Activated naive CD8-positive, alpha-beta T cell treated with anti-CD3 and anti-CD28 coated beads for 36 hours (primary cell): Measurements from ENCODE around the gene GGA2. TPM values are rescaled to one million over a fixed set of nuclear protein-coding genes. Genes with fewer than 3 reads are reported as not detected.
"Not testable (repeated sequence)": the region's sequence is repeated elsewhere in the genome, so short reads cannot be mapped to it uniquely, and the experiment has no call there.

ENCODE experiments used
- DNase-seq: peaks from one replicate; pipeline ENCODE4 v3.0.0; 2021
- H3K27ac Mint-ChIP-seq: one replicate; pipeline ENCODE4 v1.8.0; 2022; ENCODE audit warnings: mild to moderate bottlenecking, moderate library complexity, mixed read lengths
- H3K27me3 Mint-ChIP-seq: one replicate; pipeline ENCODE4 v1.8.0; 2022; ENCODE audit warnings: mild to moderate bottlenecking, mixed read lengths
- H3K36me3 Mint-ChIP-seq: one replicate; pipeline ENCODE4 v1.8.0; 2021; ENCODE audit warnings: mild to moderate bottlenecking, mixed read lengths
- H3K4me1 Mint-ChIP-seq: one replicate; pipeline ENCODE4 v1.8.0; 2021; ENCODE audit warnings: mixed read lengths
- H3K4me3 Mint-ChIP-seq: one replicate; pipeline ENCODE4 v1.8.0; 2022; ENCODE audit warnings: mild to moderate bottlenecking, moderate library complexity, mixed read lengths
- H3K9me3 Mint-ChIP-seq: one replicate; pipeline ENCODE4 v1.8.0; 2022; ENCODE audit warnings: mixed read lengths
- total RNA-seq, 2 experiments: library from RNA; stranded (reverse); gene quantifications; one replicate each; pipeline ENCODE4 v1.2.3, GENCODE V29; 2021

Gene GGA2
- total RNA-seq, 2 experiments from 2014 or later, result 70.9 to 80.9 TPM

DNA sequence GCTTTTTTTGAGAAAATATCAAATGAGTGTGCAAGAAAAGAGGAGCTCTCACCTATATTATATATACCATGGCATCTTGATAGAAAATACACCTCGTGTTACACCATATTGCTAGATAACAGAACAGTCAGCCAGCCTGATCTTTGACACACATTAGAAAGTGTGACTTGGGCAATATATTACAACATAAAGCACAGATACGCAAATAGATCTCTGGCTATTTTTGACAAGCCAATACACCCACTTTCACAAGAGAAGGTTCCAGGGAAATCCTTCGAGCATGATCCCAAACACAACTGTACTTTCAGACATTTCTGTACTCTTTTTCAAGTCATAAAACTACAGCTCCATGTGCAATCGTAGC, 9.4 kb downstream of the GGA2 start:
- Mint-ChIP-seq H3K36me3 (peaks cover 3% of the 10 kb centered on the region), H3K27me3 (no peaks in the 10 kb centered on the region), H3K4me1 (peaks cover 34% of the 10 kb centered on the region), H3K4me3 (no peak overlapping the region), H3K27ac (no peak overlapping the region), H3K9me3 (no peaks in the 10 kb centered on the region)
- DNase-seq, result no peak

DNA sequence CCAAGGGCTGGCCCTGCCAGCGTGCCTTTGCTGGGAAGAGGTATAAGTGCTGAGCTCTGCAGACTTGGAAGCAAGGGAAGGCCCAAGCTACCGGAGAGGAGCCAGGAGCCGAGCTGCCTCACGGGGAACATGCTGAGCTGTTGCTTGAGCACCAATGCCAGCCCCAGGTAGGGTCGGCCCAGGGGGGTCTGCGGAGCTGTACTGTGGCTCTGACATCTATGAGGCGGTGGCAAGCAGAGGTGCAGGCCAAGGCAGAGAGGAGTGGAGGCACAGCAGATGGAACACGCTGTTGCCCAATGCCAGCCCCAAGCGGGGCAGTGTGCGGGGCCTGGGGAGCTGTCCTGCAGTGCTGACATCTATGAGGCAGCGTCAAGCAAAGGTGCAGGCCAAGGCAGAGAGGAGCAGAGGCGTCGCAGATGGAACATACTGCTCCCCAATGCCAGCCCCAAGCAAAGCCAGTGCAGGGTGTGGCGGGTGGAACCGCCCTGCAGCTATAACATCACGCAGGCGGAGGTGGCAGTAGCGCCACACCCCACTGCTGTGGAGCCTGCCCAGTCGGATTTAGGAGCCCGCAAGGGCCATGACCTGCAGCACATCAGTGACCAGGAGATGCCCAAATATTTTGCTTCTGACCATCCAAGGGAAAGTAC, 10.0 kb downstream of the GGA2 start:
- H3K4me1 Mint-ChIP-seq, result peaks cover 30% of the 10 kb centered on the region
- no peaks in the 10 kb centered on the region for H3K27me3 Mint-ChIP-seq
- DNase-seq, result no peak
- H3K36me3 Mint-ChIP-seq, result peaks cover 3% of the 10 kb centered on the region
- no peak overlapping the region for H3K27ac Mint-ChIP-seq
- H3K9me3 Mint-ChIP-seq, result no peaks in the 10 kb centered on the region
- no peak overlapping the region for H3K4me3 Mint-ChIP-seq

DNA sequence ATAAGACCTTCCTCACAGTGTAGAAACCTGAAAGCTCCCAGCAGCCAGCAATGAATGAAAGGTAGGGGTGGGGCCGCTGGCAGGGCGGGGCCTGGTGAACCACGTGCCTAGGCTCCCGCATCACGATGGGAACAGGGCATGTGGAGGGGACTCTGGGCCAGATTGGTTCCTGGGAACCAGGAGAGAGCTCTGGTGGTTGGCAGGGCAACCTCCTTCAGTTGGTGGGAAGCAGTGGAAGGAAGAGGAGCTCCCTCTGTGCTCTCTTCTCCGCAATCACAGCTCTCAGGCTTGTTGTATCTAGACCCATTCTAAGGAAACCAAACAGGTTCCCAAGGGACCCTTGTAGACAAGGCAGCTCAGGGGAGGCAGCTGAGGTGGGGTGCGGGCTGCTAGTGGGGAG, 10.5 kb downstream of the GGA2 start:
- H3K27me3 Mint-ChIP-seq, result no peaks in the 10 kb centered on the region
- H3K4me3 Mint-ChIP-seq, result no peak overlapping the region
- H3K27ac Mint-ChIP-seq, result no peak overlapping the region
- H3K36me3 Mint-ChIP-seq, result peaks cover 3% of the 10 kb centered on the region
- no peaks in the 10 kb centered on the region for H3K9me3 Mint-ChIP-seq
- no peak for DNase-seq
- peaks cover 25% of the 10 kb centered on the region for H3K4me1 Mint-ChIP-seq

DNA sequence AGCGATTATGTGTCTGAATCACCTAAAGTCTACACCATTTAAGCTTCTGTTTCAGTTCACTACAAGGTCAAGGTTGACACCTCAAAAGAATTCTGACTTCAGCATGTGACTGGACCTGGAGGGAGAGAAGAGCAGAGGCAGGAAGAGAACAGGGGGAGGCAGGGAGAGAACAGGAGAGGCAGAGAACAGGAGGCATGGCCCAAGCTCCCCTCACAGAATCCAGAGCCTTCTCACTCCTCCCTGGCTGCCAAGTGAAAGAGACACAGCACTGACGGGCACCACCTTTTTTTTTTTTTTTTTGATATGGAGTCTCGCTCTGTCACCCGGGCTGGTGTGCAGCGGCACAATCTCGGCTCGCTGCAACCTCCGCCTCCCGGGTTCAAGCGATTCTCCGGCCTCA, 11.4 kb downstream of the GGA2 start:
- Mint-ChIP-seq H3K27ac (peak overlapping the region; percentile 14), H3K9me3 (no peaks in the 10 kb centered on the region)

DNA sequence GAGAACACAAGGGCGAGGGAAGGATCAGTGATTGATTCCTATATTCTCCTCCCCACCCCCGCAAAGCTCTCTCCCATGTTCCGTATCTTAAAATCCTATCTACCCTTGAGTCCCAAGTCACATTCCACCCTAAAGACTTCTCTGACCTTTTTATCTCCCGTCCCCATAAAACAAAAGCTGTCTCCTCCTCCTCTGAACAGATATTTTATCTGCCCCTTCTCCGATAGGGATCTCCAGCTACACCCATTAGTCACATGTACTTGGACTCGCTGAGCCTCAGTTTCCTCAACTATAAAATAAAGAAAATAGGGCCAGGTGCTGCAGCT, 12.8 kb downstream of the GGA2 start:
- Mint-ChIP-seq H3K27ac (peak overlapping the region; percentile 32), H3K4me1 (peaks cover 15% of the 10 kb centered on the region)

More for the DNA sequence above, 11.4 kb downstream of the GGA2 start:
- no peak for DNase-seq
- H3K36me3 Mint-ChIP-seq, result peaks cover 3% of the 10 kb centered on the region
- H3K27me3 Mint-ChIP-seq, result no peaks in the 10 kb centered on the region
- no peak overlapping the region for H3K4me3 Mint-ChIP-seq
- peaks cover 19% of the 10 kb centered on the region for H3K4me1 Mint-ChIP-seq

DNA sequence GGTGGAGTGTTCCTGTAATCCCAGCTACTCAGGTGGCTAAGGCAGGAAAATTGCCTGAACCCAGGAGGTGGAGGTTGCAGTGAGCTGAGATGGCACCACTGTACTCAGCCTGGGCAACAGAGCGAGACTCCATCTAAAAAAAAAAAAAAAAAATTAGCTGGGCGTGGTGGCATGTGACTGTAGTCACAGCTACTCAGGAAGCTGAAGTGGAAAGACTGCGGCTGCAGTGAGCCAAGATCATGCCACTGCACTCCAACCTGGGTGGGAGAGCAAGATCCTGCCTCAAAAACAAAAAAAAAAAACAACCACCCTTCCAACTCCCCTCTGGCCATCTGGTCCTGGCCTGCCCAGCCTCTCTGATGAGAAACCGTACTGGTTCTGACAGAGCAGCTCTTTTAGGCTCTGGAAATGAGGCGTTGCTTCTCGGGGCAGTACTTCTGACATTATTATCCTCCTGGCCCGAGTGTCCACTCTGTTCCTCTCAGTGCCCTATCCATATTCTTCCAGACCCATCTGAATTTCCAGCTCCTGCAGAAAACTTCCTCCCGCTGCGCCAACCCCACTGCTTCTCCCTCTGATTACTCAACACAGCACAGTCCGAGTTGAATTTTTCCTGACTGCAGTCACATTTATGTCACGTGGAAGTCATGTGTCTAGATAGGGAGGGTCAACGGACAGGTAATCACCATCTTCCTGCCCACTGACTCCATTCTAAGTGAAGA, 13.3 kb downstream of the GGA2 start:
- peaks cover 6% of the 10 kb centered on the region for H3K36me3 Mint-ChIP-seq
- H3K4me1 Mint-ChIP-seq, result peaks cover 11% of the 10 kb centered on the region
- no peak overlapping the region for H3K4me3 Mint-ChIP-seq
- no peak for DNase-seq
- peak overlapping the region; percentile 32 for H3K27ac Mint-ChIP-seq
- no peaks in the 10 kb centered on the region for H3K9me3 Mint-ChIP-seq
- no peaks in the 10 kb centered on the region for H3K27me3 Mint-ChIP-seq

More for the DNA sequence above, 12.8 kb downstream of the GGA2 start:
- Mint-ChIP-seq H3K27me3 (no peaks in the 10 kb centered on the region), H3K4me3 (no peak overlapping the region), H3K36me3 (peaks cover 3% of the 10 kb centered on the region), H3K9me3 (no peaks in the 10 kb centered on the region)
- DNase-seq, result no peak

DNA sequence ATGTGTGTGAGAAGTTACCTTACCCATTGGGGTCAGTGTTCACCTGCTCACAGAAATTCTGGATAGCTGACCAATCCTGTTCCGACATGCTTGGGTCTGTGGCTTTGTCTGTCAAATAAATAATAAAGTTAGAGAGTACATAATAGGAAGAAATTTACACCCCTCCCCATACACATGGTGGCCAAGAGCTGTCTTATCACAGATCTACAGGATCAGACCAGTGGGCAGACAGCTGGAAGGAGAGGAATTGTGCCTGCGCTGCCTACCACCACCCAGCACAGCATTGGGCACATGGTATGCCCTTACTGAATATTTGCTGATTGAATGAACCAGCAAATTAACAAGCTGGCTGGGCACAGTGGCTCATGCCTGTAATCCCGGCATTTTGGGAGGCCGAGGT, 14.6 kb downstream of the GGA2 start:
- Mint-ChIP-seq H3K9me3 (no peaks in the 10 kb centered on the region), H3K27ac (no peak overlapping the region), H3K27me3 (no peaks in the 10 kb centered on the region), H3K36me3 (peaks cover 9% of the 10 kb centered on the region), H3K4me1 (peaks cover 9% of the 10 kb centered on the region), H3K4me3 (no peak overlapping the region)
- no peak for DNase-seq

DNA sequence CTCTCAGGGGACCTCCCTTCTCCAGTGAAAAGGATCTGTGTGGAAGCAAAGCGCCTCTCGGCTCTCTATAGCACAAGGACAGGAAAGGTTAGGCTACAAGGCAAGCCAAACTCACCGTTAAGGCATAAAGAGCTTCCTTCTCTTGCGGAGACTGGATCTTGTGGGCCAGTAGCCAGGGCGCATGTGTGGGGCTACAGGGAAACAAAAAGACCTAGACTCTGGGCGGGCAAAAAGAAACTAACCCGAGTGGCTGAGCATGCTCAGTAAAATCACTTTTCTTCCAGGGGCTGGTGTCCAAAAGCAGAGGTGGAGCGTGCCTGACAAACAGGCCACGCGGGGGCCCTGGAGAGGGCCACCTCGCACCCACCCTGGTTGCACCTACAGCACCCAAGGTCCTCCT, 16.1 kb downstream of the GGA2 start:
- Mint-ChIP-seq H3K27me3 (no peaks in the 10 kb centered on the region), H3K27ac (no peak overlapping the region), H3K4me1 (peaks cover 8% of the 10 kb centered on the region), H3K9me3 (no peaks in the 10 kb centered on the region), H3K36me3 (peaks cover 14% of the 10 kb centered on the region), H3K4me3 (no peak overlapping the region)
- DNase-seq, result no peak

DNA sequence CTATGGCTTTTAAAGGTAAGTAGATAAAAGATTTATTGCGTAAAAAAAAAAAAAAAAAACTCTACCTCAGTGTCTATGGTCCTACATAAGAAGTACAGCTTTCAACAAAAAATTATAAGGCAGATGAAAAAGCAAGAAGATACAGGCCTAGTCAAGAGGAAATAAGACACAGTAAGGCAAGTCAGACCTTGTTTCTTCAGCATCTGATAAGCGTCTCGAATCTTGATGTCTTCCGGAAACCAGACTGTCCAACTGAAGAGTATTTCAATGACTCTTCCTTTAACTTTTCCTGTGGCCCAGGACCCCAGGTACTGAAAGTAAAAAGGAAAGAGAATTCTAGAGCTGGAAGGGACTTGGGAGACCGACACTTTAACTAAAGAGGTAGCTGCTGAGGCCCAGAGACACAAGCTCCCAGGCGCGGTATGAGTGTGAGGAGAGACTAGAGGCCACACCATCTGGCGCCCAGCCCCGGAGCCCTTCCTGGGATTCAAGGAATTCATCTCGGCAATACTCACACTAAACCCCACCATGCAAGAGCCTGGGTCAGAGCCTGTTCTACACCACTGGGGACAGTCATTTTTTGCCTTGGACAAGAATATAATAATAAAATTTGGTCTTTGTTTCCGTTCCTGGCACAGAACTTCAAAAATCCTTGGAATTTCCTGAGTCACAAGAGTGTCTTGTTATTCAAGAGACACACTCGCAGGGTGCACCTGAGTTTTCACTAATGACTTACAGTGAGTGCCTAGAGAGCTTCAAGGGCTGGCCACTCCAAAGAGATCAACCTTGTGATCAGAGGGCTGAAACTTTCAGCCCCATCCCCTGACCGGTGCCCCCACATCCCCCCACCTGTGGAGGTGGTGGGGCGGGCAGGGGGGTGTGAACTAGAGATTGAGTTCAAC, 18.6 kb downstream of the GGA2 start:
- no peak for DNase-seq
- Mint-ChIP-seq H3K27ac (no peak overlapping the region), H3K4me3 (no peak overlapping the region), H3K9me3 (no peaks in the 10 kb centered on the region), H3K36me3 (peaks cover 11% of the 10 kb centered on the region), H3K4me1 (no peaks in the 10 kb centered on the region), H3K27me3 (no peaks in the 10 kb centered on the region)

DNA sequence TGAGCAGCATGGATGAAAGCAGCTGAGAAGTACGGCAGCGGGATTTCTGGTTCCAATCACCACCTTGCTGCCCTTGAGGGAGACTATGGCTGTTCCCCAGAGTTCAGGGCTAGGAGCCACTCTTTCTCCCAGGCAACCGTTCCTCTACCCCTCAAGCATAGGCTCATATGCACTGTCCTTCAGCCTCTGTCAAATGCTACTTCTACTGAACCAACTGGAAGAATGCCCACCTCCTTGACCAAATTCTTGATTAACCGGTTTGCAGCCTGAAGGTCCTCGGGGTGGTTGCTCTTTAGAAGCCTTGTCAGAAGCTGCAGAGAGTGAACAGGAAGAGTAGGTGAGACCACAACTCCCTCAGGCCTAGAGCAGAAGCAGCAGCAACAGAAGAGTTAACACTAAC, 23.8 kb downstream of the GGA2 start:
- no peaks in the 10 kb centered on the region for H3K9me3 Mint-ChIP-seq
- DNase-seq, result no peak
- no peak overlapping the region for H3K4me3 Mint-ChIP-seq
- no peaks in the 10 kb centered on the region for H3K27me3 Mint-ChIP-seq
- peaks cover 19% of the 10 kb centered on the region for H3K36me3 Mint-ChIP-seq
- no peak overlapping the region for H3K27ac Mint-ChIP-seq
- no peaks in the 10 kb centered on the region for H3K4me1 Mint-ChIP-seq

DNA sequence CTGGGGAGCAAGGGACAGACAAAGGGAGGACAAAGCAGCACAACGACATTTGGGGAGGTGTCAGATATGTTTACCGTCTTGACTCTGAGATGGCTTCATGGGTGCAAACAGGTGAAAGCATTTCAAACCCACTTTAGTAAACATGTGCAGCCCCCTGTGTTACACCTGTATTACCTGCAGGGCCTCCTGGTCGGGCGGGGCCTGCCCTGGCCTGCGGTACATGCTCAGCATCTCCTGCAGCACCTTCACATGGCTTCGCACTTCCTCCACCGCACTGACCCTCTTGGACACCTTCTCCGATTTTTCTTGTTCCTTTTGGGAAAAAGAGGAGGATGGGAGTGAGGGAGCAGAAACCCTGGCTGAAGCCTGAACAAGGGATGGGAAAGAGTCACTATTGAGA, 24.5 kb downstream of the GGA2 start:
- Mint-ChIP-seq H3K4me1 (no peaks in the 10 kb centered on the region), H3K36me3 (peaks cover 17% of the 10 kb centered on the region), H3K27ac (no peak overlapping the region), H3K9me3 (no peaks in the 10 kb centered on the region), H3K27me3 (no peaks in the 10 kb centered on the region), H3K4me3 (no peak overlapping the region)
- no peak for DNase-seq

DNA sequence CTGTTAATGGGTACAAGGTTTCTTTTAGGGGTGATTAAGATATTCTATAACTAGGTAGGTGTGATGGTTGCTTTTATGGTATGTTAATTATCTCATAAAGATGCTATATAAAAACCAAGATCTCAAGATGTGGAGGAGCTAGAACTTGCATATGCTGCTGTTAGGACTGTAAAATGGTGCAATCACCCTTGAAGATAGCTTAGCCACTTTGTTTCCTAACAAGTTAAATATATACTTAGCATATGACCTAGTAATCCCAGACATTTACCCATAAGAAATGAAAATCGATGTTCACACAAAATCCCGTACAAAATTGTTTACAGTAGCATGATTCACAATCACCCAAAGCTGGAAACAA, 25.1 kb downstream of the GGA2 start:
- no peaks in the 10 kb centered on the region for H3K9me3 Mint-ChIP-seq
- no peaks in the 10 kb centered on the region for H3K4me1 Mint-ChIP-seq
- peaks cover 16% of the 10 kb centered on the region for H3K36me3 Mint-ChIP-seq
- no peak for DNase-seq
- no peak overlapping the region for H3K27ac Mint-ChIP-seq
- no peaks in the 10 kb centered on the region for H3K27me3 Mint-ChIP-seq
- H3K4me3 Mint-ChIP-seq, result no peak overlapping the region

DNA sequence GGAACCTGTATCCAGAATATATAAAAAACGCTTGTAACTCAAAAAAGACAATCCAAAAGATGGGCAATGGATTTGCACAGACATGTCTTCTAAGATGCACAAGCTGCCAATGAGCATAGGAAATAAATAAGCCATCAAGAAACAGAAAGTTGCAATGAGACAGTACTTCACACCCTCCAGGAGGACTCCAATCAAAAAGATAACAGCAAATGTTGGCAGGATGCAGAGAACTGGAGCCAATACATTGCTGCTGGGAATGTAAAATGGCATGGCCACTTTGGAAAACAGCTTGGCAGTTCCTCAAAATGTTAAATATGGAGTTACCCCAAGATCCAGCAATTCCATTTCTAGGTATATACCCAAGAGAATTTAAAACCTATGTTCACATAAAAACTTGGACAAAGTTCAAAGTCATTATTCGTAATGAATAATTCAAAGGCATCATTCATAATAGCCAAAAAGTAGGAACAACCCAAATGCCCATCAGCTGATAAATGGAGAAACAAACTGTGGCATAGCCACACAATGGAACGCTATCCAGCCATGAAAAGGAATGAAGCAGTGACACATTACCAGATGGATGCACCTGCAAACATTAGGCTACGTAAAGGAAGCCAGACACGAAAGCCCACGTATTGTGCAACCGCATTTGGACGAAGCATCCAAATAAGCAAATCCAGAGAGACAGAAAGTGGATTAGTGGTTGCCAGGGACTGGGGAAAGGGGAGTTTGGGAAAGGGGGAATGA, 25.6 kb downstream of the GGA2 start:
- Mint-ChIP-seq H3K9me3 (no peaks in the 10 kb centered on the region), H3K27me3 (no peaks in the 10 kb centered on the region), H3K36me3 (peaks cover 13% of the 10 kb centered on the region), H3K4me1 (no peaks in the 10 kb centered on the region), H3K27ac (no peak overlapping the region), H3K4me3 (no peak overlapping the region)
- no peak for DNase-seq

DNA sequence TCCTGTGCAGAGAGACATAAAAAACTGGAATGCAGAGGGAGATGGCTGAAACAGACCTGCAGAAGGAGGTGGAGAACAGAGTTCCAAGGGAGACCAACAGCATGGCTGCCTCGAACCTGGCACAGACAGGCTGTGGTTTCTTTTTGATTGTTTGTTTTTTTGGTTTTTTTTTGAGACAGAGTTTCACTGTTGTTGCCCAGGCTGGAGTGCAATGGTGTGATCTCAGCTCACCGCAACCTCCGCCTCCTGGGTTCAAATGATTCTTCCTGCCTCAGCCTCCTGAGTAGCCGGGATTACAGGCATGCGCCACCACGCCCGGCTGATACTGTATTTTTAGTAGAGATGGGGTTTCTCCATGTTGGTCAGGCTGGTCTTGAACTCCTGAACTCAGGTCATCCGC, 26.8 kb downstream of the GGA2 start:
- not testable (repeated sequence) for H3K27me3 Mint-ChIP-seq, H3K27ac Mint-ChIP-seq, H3K4me3 Mint-ChIP-seq, DNase-seq, H3K4me1 Mint-ChIP-seq, H3K9me3 Mint-ChIP-seq
- peaks cover 17% of the 10 kb centered on the region for H3K36me3 Mint-ChIP-seq

DNA sequence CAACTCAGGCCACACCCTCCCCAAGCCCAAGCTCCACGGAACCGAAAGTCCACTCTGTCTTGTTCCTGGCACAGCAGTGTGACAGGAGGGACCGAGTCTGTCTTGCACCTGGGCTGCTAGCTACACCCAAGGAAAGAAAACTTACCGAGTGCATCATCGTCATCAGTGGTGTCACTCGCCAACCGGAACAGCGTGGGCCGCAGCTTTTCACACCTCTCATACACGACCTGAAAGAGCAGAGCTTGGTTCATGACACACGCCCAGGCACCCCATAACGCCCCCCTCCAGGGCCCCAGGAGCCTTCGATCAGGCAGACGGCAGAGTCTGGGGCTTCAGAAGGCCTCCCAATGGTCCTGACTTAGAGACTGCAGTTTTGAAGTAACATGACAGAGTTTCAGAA, 27.5 kb downstream of the GGA2 start:
- Mint-ChIP-seq H3K4me3 (no peak overlapping the region), H3K4me1 (no peaks in the 10 kb centered on the region), H3K27me3 (no peaks in the 10 kb centered on the region), H3K9me3 (no peaks in the 10 kb centered on the region), H3K27ac (peak overlapping the region; percentile 12), H3K36me3 (peaks cover 17% of the 10 kb centered on the region)
- DNase-seq, result no peak
